Liver (tissue), 9 donors: ENCODE data around the gene MED12L. TPM values are rescaled to one million over a fixed set of nuclear protein-coding genes. Genes with fewer than 3 reads are reported as not detected.

ENCODE experiments used
- DNase-seq: peaks from one replicate; pipeline ENCODE4 v3.0.0-alpha.2; 2017; ENCODE audit warnings: low spot score
- H3K27ac ChIP-seq, 2 donors: one replicate each; pipeline ENCODE4 v1.7.0; 2013; ENCODE audit warnings: inconsistent platforms in 2 of 2, low read length in 2 of 2, control low read depth in 1 of 2, low read depth in 1 of 2, mild to moderate bottlenecking in 1 of 2
- H3K27me3 ChIP-seq, 4 donors: one replicate each; pipeline versions ENCODE4 v1.6.1 to v1.7.0; 2013; ENCODE audit warnings: low read length in 3 of 4, inconsistent platforms in 1 of 4, mild to moderate bottlenecking in 1 of 4, moderate library complexity in 1 of 4; ENCODE audit not compliant: control insufficient read depth in 4 of 4, insufficient read depth in 4 of 4
- H3K36me3 ChIP-seq, 4 donors: one replicate each; pipeline versions ENCODE4 v1.6.1 to v1.7.0; 2013; ENCODE audit warnings: low read length in 3 of 4, mild to moderate bottlenecking in 3 of 4, low read depth in 1 of 4, moderate library complexity in 1 of 4; ENCODE audit not compliant: control insufficient read depth in 4 of 4, insufficient read depth in 3 of 4
- H3K4me1 ChIP-seq, 4 donors: one replicate each; pipeline versions ENCODE4 v1.6.1 to v1.7.0; 2013; ENCODE audit warnings: low read length in 3 of 4, mild to moderate bottlenecking in 3 of 4, moderate library complexity in 1 of 4; ENCODE audit not compliant: control insufficient read depth in 4 of 4, insufficient read depth in 4 of 4
- H3K4me3 ChIP-seq, 3 donors: one replicate each; pipeline versions ENCODE4 v1.6.1 to v1.7.0; 2013; ENCODE audit warnings: low read length in 3 of 3, control low read depth in 1 of 3, low read depth in 1 of 3, mild to moderate bottlenecking in 1 of 3
- H3K9ac ChIP-seq, 2 donors: one replicate each; pipeline ENCODE4 v1.7.0; 2013; ENCODE audit warnings: low read length in 2 of 2, mild to moderate bottlenecking in 2 of 2, moderate library complexity in 2 of 2, control low read depth in 1 of 2, low read depth in 1 of 2
- H3K9me3 ChIP-seq, 4 donors: one replicate each; pipeline versions ENCODE4 v1.6.1 to v1.7.0; 2013; ENCODE audit warnings: low read length in 3 of 4; ENCODE audit not compliant: control insufficient read depth in 4 of 4
- ATF3 ChIP-seq: IDR thresholded peaks from 2 replicates; pipeline ENCODE4 v1.6.1; 2016; ENCODE audit warnings: antibody characterized with exemption
- CTCF ChIP-seq: fragments of 150-350 bp; IDR thresholded peaks from 2 replicates; pipeline ENCODE4 v1.5.1; 2017; ENCODE audit warnings: improper control_type of control experiment, low read depth, low read length; ENCODE audit not compliant: missing input control
- EGR1 ChIP-seq, 2 donors: IDR thresholded peaks; 2 replicates each; pipeline ENCODE4 v1.6.1; 2016 to 2018; ENCODE audit warnings: antibody characterized with exemption in 2 of 2, low read depth in 2 of 2
- FOXA1 ChIP-seq: IDR thresholded peaks from 2 replicates; pipeline ENCODE4 v1.6.1; 2016; ENCODE audit warnings: antibody characterized with exemption
- FOXA2 ChIP-seq: IDR thresholded peaks from 2 replicates; pipeline ENCODE4 v1.6.1; 2016; ENCODE audit warnings: antibody characterized with exemption
- GABPA ChIP-seq, 2 donors: IDR thresholded peaks in 1 of 2; conservative IDR thresholded peaks in 1 of 2; 2 replicates each; pipeline ENCODE4 v1.6.1; 2016; ENCODE audit warnings: antibody characterized with exemption in 2 of 2, mild to moderate bottlenecking in 1 of 2, moderate library complexity in 1 of 2
- HNF4A ChIP-seq, 2 donors: conservative IDR thresholded peaks; 2 replicates each; pipeline ENCODE4 v1.6.1; 2016; ENCODE audit warnings: antibody characterized with exemption in 2 of 2, mild to moderate bottlenecking in 2 of 2
- HNF4G ChIP-seq: IDR thresholded peaks from 2 replicates; pipeline ENCODE4 v1.6.1; 2016; ENCODE audit warnings: antibody characterized with exemption
- JUND ChIP-seq, 2 donors: IDR thresholded peaks; 2 replicates each; pipeline ENCODE4 v1.6.1; 2016; ENCODE audit warnings: antibody characterized with exemption in 2 of 2
- MAX ChIP-seq: IDR thresholded peaks from 2 replicates; pipeline ENCODE4 v1.6.1; 2016; ENCODE audit warnings: antibody characterized with exemption
- NR2F2 ChIP-seq: IDR thresholded peaks from 2 replicates; pipeline ENCODE4 v1.6.1; 2016; ENCODE audit warnings: antibody characterized with exemption
- RAD21 ChIP-seq, 2 donors: IDR thresholded peaks; 2 replicates each; pipeline ENCODE4 v1.6.1; 2016; ENCODE audit warnings: antibody characterized with exemption in 2 of 2, mild to moderate bottlenecking in 2 of 2
- REST ChIP-seq: IDR thresholded peaks from 2 replicates; pipeline ENCODE4 v1.6.1; 2016; ENCODE audit warnings: antibody characterized with exemption, mild to moderate bottlenecking
- RXRA ChIP-seq, 2 donors: IDR thresholded peaks; 2 replicates each; pipeline ENCODE4 v1.6.1; 2017 to 2018; ENCODE audit warnings: antibody characterized with exemption in 2 of 2, mild to moderate bottlenecking in 1 of 2
- SP1 ChIP-seq: IDR thresholded peaks from 2 replicates; pipeline ENCODE4 v1.6.1; 2018; ENCODE audit warnings: antibody characterized with exemption, mild to moderate bottlenecking
- TAF1 ChIP-seq: conservative IDR thresholded peaks from 2 replicates; pipeline ENCODE4 v1.6.1; 2016; ENCODE audit warnings: antibody characterized with exemption, mild to moderate bottlenecking
- YY1 ChIP-seq: IDR thresholded peaks from 2 replicates; pipeline ENCODE4 v1.6.1; 2016; ENCODE audit warnings: antibody characterized with exemption, mild to moderate bottlenecking
- ZBTB33 ChIP-seq: IDR thresholded peaks from 2 replicates; pipeline ENCODE4 v1.6.1; 2016; ENCODE audit warnings: antibody characterized with exemption
- WGBS: extraction: QIAGEN DNeasy Blood & Tissue Kit; methylation state at CpG from one replicate; pipeline ENCODE4 v1.1.7; 2013; 5-methylcytosine and 5-hydroxymethylcytosine counted together
- polyA plus RNA-seq, 2 donors: library from polyadenylated mRNA; stranded (reverse) in 1 of 2; unstranded in 1 of 2; fragments of 200-250 nt in 1 of 2; fragments of >200 nt in 1 of 2; fragmentation: Nextera tagmentation in 1 of 2; extraction: Ambion mirVana in 1 of 2; gene quantifications; one replicate each; pipeline versions ENCODE4 v1.2.1 to v1.2.3, GENCODE V29; 2013 to 2015
- total RNA-seq, 2 donors: library from RNA; depleted of rRNA; stranded (reverse); fragments of >200 nt; gene quantifications; one replicate each; pipeline ENCODE4 v1.2.3, GENCODE V29; 2014
- donor health status: healthy.
- donor health status: healthy.
- donor health status: healthy.
- donor health status: healthy.
- donor health status: healthy.

MED12L gene
- total and polyA plus RNA-seq, 4 donors, result 0.02 to 2.1 (median 0.49) TPM

- TF ChIP-seq REST (no peak), NR2F2 (no peak)
These were observed 33.7 kb downstream of the MED12L start (continued) for GRCh38 chr3:151119188-151119587.

- DNase-seq, result no peak
- Histone ChIP-seq H3K36me3 (no peaks in the 10 kb centered on the region), H3K4me1 (no peaks in the 10 kb centered on the region), H3K27ac (no peak overlapping the region), H3K9ac (no peak overlapping the region), H3K9me3 (no peaks in the 10 kb centered on the region), H3K4me3 (no peak overlapping the region), H3K27me3 (no peaks in the 10 kb centered on the region)
- WGBS, result 93% methylated on average over 2 of the region's 2 CpGs
- TF ChIP-seq ATF3 (no peak), MAX (no peak), FOXA1 (no peak)
These were observed 34.9 kb downstream of the MED12L start for GRCh38 chr3:151120409-151120808.

- H3K27me3 ChIP-seq, result no peaks in the 10 kb centered on the region
- H3K4me1 ChIP-seq, result no peaks in the 10 kb centered on the region
- no peak overlapping the region for H3K4me3 ChIP-seq
- DNase-seq, result no peak
- H3K9me3 ChIP-seq, result no peaks in the 10 kb centered on the region
- H3K9ac ChIP-seq, result no peak overlapping the region
- no peaks in the 10 kb centered on the region for H3K36me3 ChIP-seq
- H3K27ac ChIP-seq, result no peak overlapping the region
- TF ChIP-seq ZBTB33, result no peak
- TF ChIP-seq SP1, result no peak
- no peak for TF ChIP-seq JUND (IDR thresholded peaks at IDR 0.05)
- TF ChIP-seq EGR1 (IDR thresholded peaks at IDR 0.05; ENCODE audit: low read depth in 2 of 2), result no peak
- no peak for TF ChIP-seq HNF4G
- no peak for TF ChIP-seq GABPA (IDR thresholded peaks at IDR 0.05 in 1 of 2, conservative IDR thresholded peaks at IDR 0.05 in 1 of 2)
- TF ChIP-seq NR2F2, result no peak
- no peak for TF ChIP-seq YY1
- no peak for TF ChIP-seq MAX
- no peak for TF ChIP-seq RXRA (IDR thresholded peaks at IDR 0.05)
- TF ChIP-seq ATF3, result no peak
- no peak for TF ChIP-seq FOXA1
- no peak for TF ChIP-seq FOXA2
- no peak for TF ChIP-seq REST
- TF ChIP-seq HNF4A (conservative IDR thresholded peaks at IDR 0.05), result no peak
- TF ChIP-seq CTCF, result no peak
- TF ChIP-seq TAF1, result no peak
- no peak for TF ChIP-seq RAD21 (IDR thresholded peaks at IDR 0.05)
- WGBS, result 76% methylated on average over 2 of the region's 2 CpGs
These were observed 35.6 kb downstream of the MED12L start for GRCh38 chr3:151121016-151121415.
